Common myeloid progenitor, CD34-positive (primary cell): ENCODE results near the gene UNC13A.

Experiments used
- CTCF ChIA-PET: fragments of 350-600 bp; sonication (Branson Sonifier 250); formaldehyde crosslinking; loops from one replicate; lab custom pipeline; 2021; ENCODE audit warnings: antibody characterized with exemption; lab: Charles Lee
- POLR2A ChIA-PET: fragments of 350-600 bp; sonication (Branson Sonifier 250); formaldehyde crosslinking; loops from one replicate; lab custom pipeline; 2021; ENCODE audit warnings: antibody characterized with exemption; lab: Charles Lee
- DNase-seq, 3 donors: peaks; one replicate each; pipeline versions ENCODE4 v3.0.0 to v3.0.0-alpha.2; 2013
- H3K27ac ChIP-seq, 2 experiments: 1 replicate in 1 of 2; 2 replicates in 1 of 2; pipeline ENCODE4 v1.7.0; 2013; ENCODE audit warnings: inconsistent platforms in 2 of 2, low read length in 2 of 2, mild to moderate bottlenecking in 2 of 2, low read depth in 1 of 2, moderate library complexity in 1 of 2; ENCODE audit not compliant: severe bottlenecking in 2 of 2, insufficient read depth in 1 of 2, poor library complexity in 1 of 2
- H3K27me3 ChIP-seq, 5 experiments: replicated peaks in 2 of 5; 1 replicate in 3 of 5; 2 replicates in 2 of 5; pipeline versions ENCODE4 v1.6.1 to v1.7.0; 2013; ENCODE audit warnings: low read length in 4 of 5, mild to moderate bottlenecking in 2 of 5, moderate library complexity in 2 of 5, inconsistent platforms in 1 of 5; ENCODE audit not compliant: insufficient read depth in 5 of 5, control insufficient read depth in 4 of 5
- H3K36me3 ChIP-seq, 4 experiments: 1 replicate in 2 of 4; 2 replicates in 2 of 4; pipeline versions ENCODE4 v1.6.1 to v1.7.0; 2013; ENCODE audit warnings: low read length in 3 of 4, control low read depth in 1 of 4, mild to moderate bottlenecking in 1 of 4; ENCODE audit not compliant: control insufficient read depth in 4 of 4, insufficient read depth in 4 of 4
- H3K4me1 ChIP-seq, 4 experiments: 1 replicate in 3 of 4; 2 replicates in 1 of 4; pipeline versions ENCODE4 v1.6.1 to v1.7.1; 2013; ENCODE audit warnings: low read length in 3 of 4, mild to moderate bottlenecking in 3 of 4, control low read depth in 1 of 4, inconsistent platforms in 1 of 4, moderate library complexity in 1 of 4; ENCODE audit not compliant: control insufficient read depth in 4 of 4, insufficient read depth in 4 of 4; ENCODE audit errors: control extremely low read depth in 1 of 4
- H3K4me3 ChIP-seq, 7 experiments: 1 replicate in 4 of 7; 2 replicates in 3 of 7; pipeline versions ENCODE4 v1.5.1 to v1.7.0; 2013; ENCODE audit warnings: mild to moderate bottlenecking in 7 of 7, low read length in 6 of 7, moderate library complexity in 6 of 7, inconsistent platforms in 2 of 7, low read depth in 2 of 7, control low read depth in 1 of 7; ENCODE audit not compliant: insufficient read depth in 4 of 7, control insufficient read depth in 1 of 7; ENCODE audit errors: extremely low read depth in 1 of 7
- H3K9me3 ChIP-seq, 5 experiments: 1 replicate in 4 of 5; 2 replicates in 1 of 5; pipeline versions ENCODE4 v1.6.1 to v1.7.1; 2013; ENCODE audit warnings: low read length in 4 of 5, mild to moderate bottlenecking in 2 of 5, inconsistent platforms in 1 of 5, low read depth in 1 of 5, moderate library complexity in 1 of 5; ENCODE audit not compliant: control insufficient read depth in 4 of 5, insufficient read depth in 2 of 5; ENCODE audit errors: control extremely low read depth in 1 of 5
- WGBS: methylation state at CpG from one replicate; pipeline ENCODE4 v1.1.5; 2013; ENCODE audit not compliant: insufficient coverage; 5-methylcytosine and 5-hydroxymethylcytosine counted together

UNC13A gene

DNA sequence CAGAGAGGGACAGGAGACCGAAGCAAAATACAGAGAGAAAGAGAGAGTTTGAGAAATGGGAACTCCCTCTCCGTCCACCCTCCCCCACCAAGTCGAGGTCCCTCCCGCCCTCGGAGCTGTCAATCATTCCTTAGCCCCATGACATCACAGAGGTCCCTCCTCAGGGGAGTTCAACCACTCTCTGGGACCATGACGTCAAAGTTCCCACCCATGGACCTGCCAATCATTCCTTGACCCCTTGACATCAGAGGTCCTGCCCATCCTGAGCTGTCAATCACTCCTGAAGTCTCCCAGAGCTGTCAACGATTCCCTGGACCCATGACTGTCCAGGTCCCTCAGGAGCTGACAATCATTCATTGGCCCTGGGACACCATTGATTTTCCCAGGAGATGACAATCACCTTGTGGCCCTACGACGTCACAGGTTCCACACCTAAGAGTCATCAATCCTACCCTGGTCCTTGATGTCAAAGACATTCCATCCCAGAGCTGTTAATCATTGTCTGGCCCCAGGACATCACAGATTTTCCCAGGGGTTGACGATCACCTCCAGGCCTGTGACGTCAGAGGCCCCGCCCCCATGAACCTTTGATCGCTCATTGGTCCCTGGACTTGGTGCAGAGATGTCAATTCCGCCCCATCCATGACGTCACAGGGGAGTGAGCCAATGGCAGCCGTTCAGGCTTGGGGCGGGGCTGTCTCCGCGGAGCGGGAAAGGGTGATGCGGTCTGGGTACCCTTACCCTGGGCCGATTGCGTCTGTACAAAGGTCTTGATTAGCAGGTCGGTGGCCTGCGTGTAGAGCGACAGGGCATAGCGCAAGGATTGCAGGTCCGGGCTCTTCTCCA, 71.0 kb downstream of the UNC13A start:
- peak overlapping the region in 4 of 7 experiments; percentile 42 to 66 (median 52) for H3K4me3 ChIP-seq
- no peaks in the 10 kb centered on the region for H3K36me3 ChIP-seq
- ChIA-PET POLR2A (no interaction called here), CTCF (interaction anchor here (2.3 to 2.5 kb wide), 2 partner anchors 11 to 14 kb away, joined by 8 to 10 read pairs; no protein-coding TSS in a partner anchor)
- peaks cover 0 to 25% (median 4%) of the 10 kb centered on the region in 5 experiments for H3K27me3 ChIP-seq
- H3K9me3 ChIP-seq = peaks cover 0 to 7% (median 3%) of the 10 kb centered on the region in 5 experiments
- H3K27ac ChIP-seq = peak overlapping the region in 1 of 2 experiments; percentile 43
- peaks cover 0 to 9% (median 7%) of the 10 kb centered on the region in 4 experiments for H3K4me1 ChIP-seq
- 64% methylated on average over 26 of the region's 28 CpGs for WGBS
- peak; percentile 49 to 61 (median 60) for DNase-seq

- Histone ChIP-seq H3K27ac (peak overlapping the region in 1 of 2 experiments; percentile 43), H3K4me3 (peak overlapping the region in 6 of 7 experiments; percentile 8 to 66 (median 44)), H3K27me3 (peaks cover 0 to 25% (median 4%) of the 10 kb centered on the region in 5 experiments), H3K9me3 (peaks cover 0 to 2% (median 0%) of the 10 kb centered on the region in 5 experiments), H3K36me3 (no peaks in the 10 kb centered on the region), H3K4me1 (peaks cover 0 to 9% (median 7%) of the 10 kb centered on the region in 4 experiments)
- CTCF ChIA-PET = interaction anchor here (0.6 to 2.5 kb wide), 3 partner anchors 10 to 603 kb away, joined by 4 to 10 read pairs (median 8); no protein-coding TSS in a partner anchor
- 8% methylated on average over 7 of the region's 11 CpGs for WGBS
- POLR2A ChIA-PET = no interaction called here
- no peak for DNase-seq
Observed at GRCh38 chr19:17616686-17616960, 71.5 kb downstream of the UNC13A start.

- Histone ChIP-seq H3K4me3 (peak overlapping the region in 6 of 7 experiments; percentile 8 to 66 (median 44)), H3K9me3 (no peaks in the 10 kb centered on the region), H3K27ac (peak overlapping the region in 1 of 2 experiments; percentile 43), H3K36me3 (no peaks in the 10 kb centered on the region), H3K4me1 (peaks cover 0 to 9% (median 7%) of the 10 kb centered on the region in 4 experiments), H3K27me3 (peaks cover 0 to 25% (median 4%) of the 10 kb centered on the region in 5 experiments)
- WGBS = 13% methylated on average over 9 of the region's 27 CpGs
- POLR2A ChIA-PET = interaction anchor here (0.6 kb wide), 1 partner anchor 921 kb away, joined by 7 read pairs; no protein-coding TSS in a partner anchor
- CTCF ChIA-PET = interaction anchor here (0.6 to 2.5 kb wide), 5 partner anchors 9 to 604 kb away, joined by 3 to 10 read pairs (median 4); no protein-coding TSS in a partner anchor
- DNase-seq = peak in 2 of 3 donors; percentile 24 to 41
Observed at GRCh38 chr19:17615889-17616685, 72.1 kb downstream of the UNC13A start.

DNA sequence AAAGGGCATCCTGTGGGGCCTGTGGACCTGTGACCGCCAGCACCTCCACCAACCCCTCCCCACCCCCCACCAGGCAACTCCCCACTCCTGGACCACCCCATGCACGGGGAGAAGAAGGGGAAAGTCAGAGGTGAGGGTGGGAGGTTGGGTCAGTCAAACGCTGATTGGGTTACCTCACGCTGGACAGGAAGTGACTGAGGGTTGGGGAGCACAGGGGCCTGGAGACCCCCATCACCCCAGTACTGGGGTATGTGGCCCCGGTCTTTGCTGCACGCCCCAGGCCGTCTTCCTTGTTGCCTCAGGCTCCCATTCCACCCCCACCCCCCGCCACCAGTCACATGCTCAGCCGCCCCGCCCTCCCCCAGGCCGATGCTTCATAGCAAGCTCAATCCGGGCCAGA, 73.7 kb downstream of the UNC13A start:
- CTCF ChIA-PET = no interaction called here
- POLR2A ChIA-PET = no interaction called here

GRCh38 chr19:17611462-17612244, 76.5 kb downstream of the UNC13A start:
- Histone ChIP-seq H3K9me3 (no peaks in the 10 kb centered on the region), H3K4me1 (peaks cover 0 to 9% (median 8%) of the 10 kb centered on the region in 4 experiments), H3K27ac (no peak overlapping the region), H3K27me3 (peaks cover 0 to 12% (median 0%) of the 10 kb centered on the region in 5 experiments), H3K4me3 (no peak overlapping the region), H3K36me3 (no peaks in the 10 kb centered on the region)
- POLR2A ChIA-PET = no interaction called here
- 86% methylated on average over 6 of the region's 7 CpGs for WGBS
- DNase-seq = no peak
- CTCF ChIA-PET = interaction anchor here (1.4 to 2.1 kb wide), 2 partner anchors 10 to 40 kb away, joined by 3 to 6 read pairs; no protein-coding TSS in a partner anchor

More for the DNA sequence above, 73.7 kb downstream of the UNC13A start:
- H3K4me1 ChIP-seq = peaks cover 0 to 9% (median 7%) of the 10 kb centered on the region in 4 experiments
- DNase-seq = no peak
- H3K36me3 ChIP-seq = no peaks in the 10 kb centered on the region
- H3K4me3 ChIP-seq = no peak overlapping the region
- WGBS = 90% methylated on average over 8 of the region's 12 CpGs
- no peaks in the 10 kb centered on the region for H3K9me3 ChIP-seq
- no peak overlapping the region for H3K27ac ChIP-seq
- peaks cover 0 to 25% (median 4%) of the 10 kb centered on the region in 5 experiments for H3K27me3 ChIP-seq

DNA sequence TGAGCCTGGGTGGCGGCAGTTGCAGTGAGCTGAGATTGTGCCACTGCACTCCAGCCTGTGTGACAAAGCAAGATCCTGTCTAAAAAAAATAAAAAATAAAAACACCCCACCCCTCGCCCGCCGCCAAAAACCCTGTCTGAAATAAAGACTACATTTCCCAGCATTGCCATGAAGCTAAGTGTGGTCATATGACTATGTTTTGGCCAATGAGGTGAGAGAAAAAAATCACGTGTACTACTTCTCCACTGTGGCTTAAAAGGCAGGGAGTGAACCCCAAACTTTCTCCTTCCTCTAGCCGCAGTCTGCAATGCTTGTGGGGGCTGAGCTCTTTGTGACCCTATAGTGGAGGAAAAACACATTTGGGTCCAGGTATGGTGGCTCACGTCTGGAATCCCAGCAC, 77.8 kb downstream of the UNC13A start:
- DNase-seq = peak; percentile 60 to 75 (median 72)
- ChIA-PET CTCF (interaction anchor here (0.9 to 2.1 kb wide), 2 partner anchors 11 to 71 kb away, joined by 3 to 6 read pairs; no protein-coding TSS in a partner anchor), POLR2A (no interaction called here)
- no peaks in the 10 kb centered on the region for H3K9me3 ChIP-seq
- WGBS = 100% methylated on average over 1 of the region's 7 CpGs
- H3K36me3 ChIP-seq = no peaks in the 10 kb centered on the region
- H3K4me1 ChIP-seq = peaks cover 0 to 16% (median 11%) of the 10 kb centered on the region in 4 experiments
- H3K27me3 ChIP-seq = peaks cover 0 to 3% (median 0%) of the 10 kb centered on the region in 5 experiments
- no peak overlapping the region for H3K27ac ChIP-seq
- no peak overlapping the region for H3K4me3 ChIP-seq
